Right cardiac atrium (tissue), 5 donors: ENCODE data around the gene BCAR1. TPM values are rescaled to one million over a fixed set of nuclear protein-coding genes. Genes with fewer than 3 reads are reported as not detected.

ENCODE experiments used
- ATAC-seq, 2 donors: fragments of 200-7000 bp; cut with Tn5 transposase; one replicate each; pipeline versions ENCODE4 v1.8.0 to v1.9.1; 2020; ENCODE audit warnings: moderate library complexity in 2 of 2, mild to moderate bottlenecking in 1 of 2
- DNase-seq, 3 donors: peaks; one replicate each; pipeline ENCODE4 v3.0.0-alpha.2; 2020
- H3K27ac ChIP-seq: one replicate; pipeline ENCODE4 v1.5.1; 2013; ENCODE audit warnings: mild to moderate bottlenecking, low read length, control low read depth, moderate library complexity
- H3K27me3 ChIP-seq: one replicate; pipeline ENCODE4 v1.6.1; 2013; ENCODE audit not compliant: control insufficient read depth, insufficient read depth
- H3K4me1 ChIP-seq: one replicate; pipeline ENCODE4 v1.6.1; 2013; ENCODE audit warnings: low read length; ENCODE audit not compliant: control insufficient read depth, insufficient read depth
- H3K4me3 ChIP-seq: one replicate; pipeline ENCODE4 v1.5.1; 2013; ENCODE audit warnings: low read length, control low read depth
- H3K9me3 ChIP-seq: one replicate; pipeline ENCODE4 v1.6.1; 2013; ENCODE audit warnings: low read length; ENCODE audit not compliant: control insufficient read depth
- WGBS: extraction: QIAGEN DNeasy Blood & Tissue Kit; methylation state at CpG from one replicate; pipeline ENCODE4 v1.1.7; 2013; 5-methylcytosine and 5-hydroxymethylcytosine counted together
- intact Hi-C, 4 donors: fragments of 100-400 bp; cut with DNase I; formaldehyde crosslinking; loops; one replicate each; pipeline versions ENCODE4 v1.11.0 to v1.14.0; 2022 to 2023
- polyA plus RNA-seq: library from polyadenylated mRNA; stranded (reverse); fragments of 200-250 nt; gene quantifications from one replicate; pipeline ENCODE4 v1.2.3, GENCODE V29; 2013
- total RNA-seq, 4 donors: library from RNA; stranded (reverse); fragmentation: NEBNext Ultra II Directional; extraction: Animal tissue kit (Norgen Biotek cat#: 25700); gene quantifications; one replicate each; pipeline ENCODE4 v1.2.1, GENCODE V29; 2021
- donor health status: healthy with polysubstance abuse.
- donor health status: DM: no; HTN: yes; CAD: no.
- donor health status: DM: no; HTN: no; CAD: no.
- donor health status: DM: no; HTN: yes; CAD: no; lungs with severe emphysema.
- donor health status: DM: yes; HTN: yes; CAD: no.

Gene BCAR1
- total and polyA plus RNA-seq, 5 donors = 53.1 to 68.8 (median 67.9) TPM

DNA sequence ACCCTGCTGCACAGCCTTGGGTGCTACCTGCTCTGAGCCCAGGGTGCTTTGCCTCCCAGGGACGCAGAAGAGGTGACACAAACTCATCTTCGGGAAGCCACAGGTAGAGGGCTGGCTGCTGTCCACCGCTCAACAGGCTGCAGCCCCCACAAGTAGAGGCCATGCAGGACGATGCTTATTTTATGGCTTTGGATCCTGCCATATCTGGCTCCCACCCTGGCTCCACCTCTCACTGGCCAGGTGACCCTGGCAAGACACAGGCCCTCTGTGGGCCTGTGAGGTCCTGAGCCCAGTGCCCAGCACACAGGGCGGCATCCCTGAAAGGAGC is 11.3 kb upstream of the BCAR1 start:
- Histone ChIP-seq H3K27me3 (no peaks in the 10 kb centered on the region), H3K4me1 (peaks cover 37% of the 10 kb centered on the region)
- 73% methylated on average over 5 of the region's 5 CpGs for WGBS

DNA sequence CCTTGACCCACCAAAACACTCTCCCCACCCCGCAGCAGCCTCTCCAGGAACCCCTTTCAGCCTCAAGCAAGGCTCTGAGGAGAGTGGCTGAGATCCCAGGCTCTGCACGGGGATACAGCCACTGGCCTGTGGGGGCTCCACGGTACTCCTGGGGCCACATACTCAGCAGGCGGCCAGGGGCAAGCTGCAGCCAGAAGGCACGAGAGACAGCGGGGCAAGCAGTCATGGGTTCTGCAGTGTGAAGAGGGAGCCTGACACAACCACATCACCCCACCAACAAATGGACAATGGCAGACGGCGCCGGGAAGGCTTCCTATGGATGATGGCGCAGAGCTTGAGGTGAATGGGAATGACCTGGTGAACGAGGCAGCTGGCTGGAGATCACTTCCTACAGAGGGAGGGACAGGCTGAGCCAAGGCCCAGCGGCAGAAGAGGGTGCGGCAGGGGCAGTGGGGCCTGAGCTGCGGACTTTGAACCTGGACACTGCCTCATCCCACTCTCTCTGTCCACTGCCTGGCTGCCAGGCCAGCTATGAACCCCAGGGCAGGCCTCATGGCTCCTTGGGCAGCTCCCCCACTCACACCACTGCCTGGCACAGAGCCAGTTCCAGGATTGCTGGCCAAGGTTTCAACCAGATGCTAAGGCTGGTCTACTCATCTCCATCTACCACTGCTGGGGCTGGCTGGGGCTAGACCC is 10.8 kb upstream of the BCAR1 start:
- H3K27me3 ChIP-seq = no peaks in the 10 kb centered on the region
- ATAC-seq = peak in 1 of 2 donors; percentile 6
- no peak overlapping the region for H3K4me3 ChIP-seq
- H3K9me3 ChIP-seq = no peaks in the 10 kb centered on the region
- WGBS = 59% methylated on average over 14 of the region's 14 CpGs
- peaks cover 41% of the 10 kb centered on the region for H3K4me1 ChIP-seq
- intact Hi-C loops = no loop called here
- H3K27ac ChIP-seq = peak overlapping the region; percentile 13
- peak in 2 of 3 donors; percentile 75 to 79 for DNase-seq

More for the DNA sequence above, 11.3 kb upstream of the BCAR1 start:
- Histone ChIP-seq H3K9me3 (no peaks in the 10 kb centered on the region), H3K4me3 (no peak overlapping the region), H3K27ac (no peak overlapping the region)
- intact Hi-C loops = no loop called here
- ATAC-seq (no peak), DNase-seq (no peak)

DNA sequence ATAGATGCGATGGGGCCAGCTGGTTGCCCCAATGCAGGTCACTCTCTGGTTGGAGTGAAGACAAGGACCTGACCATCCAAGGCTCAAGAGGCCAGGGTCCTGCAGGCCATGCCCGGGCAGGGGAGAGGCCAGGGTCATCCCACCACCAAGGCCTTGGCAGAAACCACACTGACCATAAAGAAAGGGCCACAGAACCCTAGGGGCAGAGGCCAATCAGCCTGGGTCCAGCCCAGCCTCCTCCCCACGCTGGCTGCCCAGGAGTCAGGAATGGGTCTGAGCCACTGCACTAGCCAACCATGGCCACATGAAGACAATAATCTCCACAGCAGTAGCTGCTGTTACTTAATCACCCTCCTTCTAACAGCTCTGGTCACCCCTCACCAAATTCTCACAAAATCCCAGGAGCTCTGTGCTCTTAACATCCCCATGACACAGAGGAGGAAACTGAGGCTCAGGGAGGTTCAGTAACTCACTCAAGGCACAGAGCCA is 10.2 kb upstream of the BCAR1 start:
- Histone ChIP-seq H3K27me3 (no peaks in the 10 kb centered on the region), H3K27ac (no peak overlapping the region), H3K4me3 (no peak overlapping the region), H3K9me3 (no peaks in the 10 kb centered on the region), H3K4me1 (peaks cover 44% of the 10 kb centered on the region)
- DNase-seq = peak in 2 of 3 donors; percentile 11 to 31
- no peak for ATAC-seq
- intact Hi-C loops = no loop called here
- 91% methylated on average over 3 of the region's 3 CpGs for WGBS

- ATAC-seq = no peak
- intact Hi-C loops = no loop called here
- peaks cover 50% of the 10 kb centered on the region for H3K4me1 ChIP-seq
- 75% methylated on average over 10 of the region's 10 CpGs for WGBS
- H3K9me3 ChIP-seq = no peaks in the 10 kb centered on the region
- H3K27ac ChIP-seq = no peak overlapping the region
- H3K27me3 ChIP-seq = no peaks in the 10 kb centered on the region
- no peak overlapping the region for H3K4me3 ChIP-seq
- peak in 1 of 3 donors; percentile 37 for DNase-seq
Measured at GRCh38 chr16:75260851-75261589, 9.6 kb upstream of the BCAR1 start.

GRCh38 chr16:75258807-75259141 is 7.3 kb upstream of the BCAR1 start:
- intact Hi-C loops = loop anchor here in 2 of 4 donors (10.0 kb wide), 1 partner anchor 46 kb away; no protein-coding TSS in a partner anchor
- Histone ChIP-seq H3K27ac (no peak overlapping the region), H3K4me1 (peaks cover 57% of the 10 kb centered on the region), H3K27me3 (no peaks in the 10 kb centered on the region), H3K9me3 (no peaks in the 10 kb centered on the region), H3K4me3 (no peak overlapping the region)
- WGBS = 65% methylated on average over 6 of the region's 6 CpGs
- ATAC-seq (no peak), DNase-seq (peak in 1 of 3 donors; percentile 45)

DNA sequence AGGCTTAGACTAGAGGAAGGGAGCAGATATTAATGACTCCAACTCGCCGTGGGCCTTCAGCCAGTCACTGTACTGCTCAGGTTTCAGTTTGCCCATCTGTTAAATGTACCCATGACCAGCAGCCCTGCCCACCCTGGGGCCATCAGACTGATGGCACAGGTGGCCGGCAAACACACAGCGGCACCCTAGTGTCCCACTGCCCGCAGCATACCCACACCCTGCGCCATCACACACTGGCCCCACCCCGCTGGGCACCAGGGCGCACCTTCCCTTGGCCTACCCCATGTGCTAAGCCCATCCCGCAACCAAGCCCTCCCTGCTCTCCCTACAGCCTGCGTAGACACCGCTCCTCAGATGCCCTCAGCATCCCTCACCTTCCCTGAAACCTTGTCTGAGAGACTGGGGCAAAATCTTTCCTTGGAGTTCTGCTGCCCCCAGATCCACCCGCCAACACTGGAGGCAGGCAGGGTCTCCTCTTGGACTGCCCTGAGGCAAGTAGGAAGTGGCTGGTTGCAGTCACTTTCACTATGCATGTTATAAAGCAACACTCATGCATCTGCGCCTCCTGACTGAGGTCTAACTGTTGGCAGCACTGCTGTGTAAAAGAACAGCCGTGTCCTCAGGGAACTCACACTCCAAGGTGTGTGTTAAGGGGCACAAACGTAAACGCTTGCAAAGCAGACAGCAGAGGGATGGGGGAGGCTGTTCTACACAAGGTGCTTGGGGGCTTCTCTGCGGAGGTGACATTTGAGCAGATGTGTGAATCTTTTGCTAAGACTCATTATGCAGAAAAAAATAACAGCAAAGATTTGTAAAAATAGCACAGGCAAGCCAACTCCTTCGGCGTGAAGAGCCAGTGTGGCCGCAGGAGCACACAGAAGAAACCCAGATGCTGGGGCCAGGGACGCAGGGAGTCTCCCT is 6.7 kb upstream of the BCAR1 start:
- intact Hi-C loops = loop anchor here in 2 of 4 donors (10.0 kb wide), 1 partner anchor 47 kb away; no protein-coding TSS in a partner anchor
- Histone ChIP-seq H3K27ac (no peak overlapping the region), H3K4me3 (no peak overlapping the region), H3K4me1 (peaks cover 58% of the 10 kb centered on the region), H3K27me3 (no peaks in the 10 kb centered on the region), H3K9me3 (no peaks in the 10 kb centered on the region)
- WGBS = 73% methylated on average over 21 of the region's 21 CpGs
- ATAC-seq (no peak), DNase-seq (peak in 1 of 3 donors; percentile 45)

GRCh38 chr16:75256696-75257343 is 5.4 kb upstream of the BCAR1 start:
- no peak overlapping the region for H3K4me3 ChIP-seq
- no peaks in the 10 kb centered on the region for H3K9me3 ChIP-seq
- peak overlapping the region; percentile 21 for H3K27ac ChIP-seq
- DNase-seq (peak in 2 of 3 donors; percentile 74 to 80), ATAC-seq (peak; percentile 44 to 72)
- WGBS = 34% methylated on average over 14 of the region's 14 CpGs
- intact Hi-C loops = loop anchor here in 2 of 4 donors (10.0 kb wide), 1 partner anchor 48 kb away; no protein-coding TSS in a partner anchor
- peaks cover 55% of the 10 kb centered on the region for H3K4me1 ChIP-seq
- H3K27me3 ChIP-seq = no peaks in the 10 kb centered on the region

- DNase-seq (peak in 2 of 3 donors; percentile 75 to 79), ATAC-seq (peak; percentile 1 to 22)
- H3K27ac ChIP-seq = peak overlapping the region; percentile 39
- H3K9me3 ChIP-seq = no peaks in the 10 kb centered on the region
- no peaks in the 10 kb centered on the region for H3K27me3 ChIP-seq
- intact Hi-C loops = loop anchor here in 2 of 4 donors (10.0 kb wide), 1 partner anchor 49 kb away; no protein-coding TSS in a partner anchor
- no peak overlapping the region for H3K4me3 ChIP-seq
- 48% methylated on average over 12 of the region's 12 CpGs for WGBS
- H3K4me1 ChIP-seq = peaks cover 51% of the 10 kb centered on the region
Measured at GRCh38 chr16:75256059-75256571, 4.7 kb upstream of the BCAR1 start.

DNA sequence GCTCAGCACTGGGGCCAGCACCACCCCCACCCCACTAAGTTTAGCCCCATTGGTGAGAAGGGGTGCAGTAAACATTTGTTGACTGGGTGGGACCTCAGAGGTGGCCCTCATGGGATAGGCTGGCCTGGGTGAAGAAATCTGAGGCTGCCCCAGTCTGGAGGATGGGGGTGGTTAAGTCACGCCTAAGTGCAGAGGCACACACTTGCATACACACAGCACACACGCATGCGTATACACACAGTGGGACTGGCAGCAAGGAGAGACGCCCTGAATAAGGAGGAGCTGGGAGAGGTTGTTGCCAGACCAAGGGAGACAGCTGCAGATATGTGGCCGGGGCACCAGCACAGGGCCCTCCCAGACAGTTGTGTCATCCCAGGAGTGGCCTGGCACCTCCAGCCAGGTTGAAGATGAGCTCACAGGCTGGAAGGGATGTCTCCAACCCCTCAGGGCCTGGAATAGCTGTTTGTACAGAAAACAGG is 3.0 kb upstream of the BCAR1 start:
- Histone ChIP-seq H3K9me3 (no peaks in the 10 kb centered on the region), H3K27me3 (no peaks in the 10 kb centered on the region), H3K4me3 (no peak overlapping the region), H3K27ac (peak overlapping the region; percentile 40), H3K4me1 (peaks cover 56% of the 10 kb centered on the region)
- DNase-seq (peak in 2 of 3 donors; percentile 53 to 57), ATAC-seq (peak; percentile 1 to 43)
- intact Hi-C loops = loop anchor here in 2 of 4 donors (10.0 kb wide), 1 partner anchor 50 kb away; no protein-coding TSS in a partner anchor
- 48% methylated on average over 5 of the region's 5 CpGs for WGBS
